Fibroblast of peridontal ligament (primary cell): ENCODE data around the gene BMPR1B.
A peak's percentile ranks its signal among the peaks of the same experiment; 100 is the strongest.
"Not testable (repeated sequence)": the region's sequence is repeated elsewhere in the genome, so short reads cannot be mapped to it uniquely, and the experiment has no call there.

Experiments
- DNase-seq: peaks from one replicate; pipeline ENCODE4 v3.0.0-alpha.2; 2010; ENCODE audit errors: extremely low read depth

Gene BMPR1B

DNA sequence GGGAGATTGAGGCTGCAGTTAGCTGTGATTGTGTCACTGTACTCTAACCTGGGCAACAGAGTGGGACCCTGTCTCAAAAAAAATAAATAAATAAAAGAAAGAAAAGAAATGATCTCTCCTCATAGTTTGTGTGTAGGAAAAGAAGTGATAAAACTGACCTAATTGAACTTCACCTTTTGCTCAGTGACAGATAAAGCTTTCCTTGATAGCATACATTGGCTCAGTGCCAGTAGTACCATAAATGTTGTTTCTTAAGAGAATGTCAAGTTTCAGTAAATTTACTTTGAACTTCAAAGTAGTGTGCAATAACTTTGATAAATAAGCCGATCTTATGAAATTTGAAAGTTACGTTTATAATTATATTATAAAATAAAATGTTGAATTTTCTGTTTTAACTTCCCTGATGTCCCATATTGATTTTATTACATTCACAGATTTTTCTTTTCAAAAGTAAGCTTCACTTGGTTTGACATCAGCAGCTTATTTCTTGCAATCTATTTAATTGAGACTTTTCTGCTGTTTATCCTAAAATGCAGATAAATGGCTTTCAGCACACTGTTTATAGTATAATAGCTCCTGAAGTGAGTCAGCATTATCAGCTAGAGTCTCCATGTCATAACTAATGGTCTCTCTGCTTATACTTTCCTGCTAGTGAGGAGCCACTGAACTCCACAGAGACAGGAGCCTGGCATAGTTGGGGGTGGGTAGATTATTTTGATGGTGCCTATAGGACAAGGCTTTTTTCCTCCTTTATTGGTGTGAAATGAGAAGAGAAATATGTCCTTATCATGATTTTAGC is 330.1 kb downstream of the BMPR1B start:
- peak; percentile 38 for DNase-seq

DNA sequence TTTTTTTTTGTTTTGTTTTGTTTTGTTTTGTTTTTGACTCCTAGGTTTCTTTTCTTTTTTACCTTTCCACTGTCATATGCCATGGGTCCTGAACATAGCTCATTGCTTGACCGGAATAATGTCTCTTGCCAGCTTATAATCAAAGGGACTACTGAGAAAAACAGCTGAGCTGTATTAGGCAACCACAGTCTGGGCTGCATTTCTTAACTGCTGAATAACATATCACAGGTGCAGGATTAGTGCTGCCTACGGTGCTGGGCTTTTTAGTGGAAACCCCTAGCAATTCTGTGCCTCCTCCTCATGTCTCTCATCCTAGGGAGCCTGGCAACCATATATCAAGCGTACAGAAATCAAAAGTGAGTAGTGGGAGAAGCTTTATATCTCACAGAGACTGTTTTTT is 333.5 kb downstream of the BMPR1B start:
- DNase-seq, result peak; percentile 47

DNA sequence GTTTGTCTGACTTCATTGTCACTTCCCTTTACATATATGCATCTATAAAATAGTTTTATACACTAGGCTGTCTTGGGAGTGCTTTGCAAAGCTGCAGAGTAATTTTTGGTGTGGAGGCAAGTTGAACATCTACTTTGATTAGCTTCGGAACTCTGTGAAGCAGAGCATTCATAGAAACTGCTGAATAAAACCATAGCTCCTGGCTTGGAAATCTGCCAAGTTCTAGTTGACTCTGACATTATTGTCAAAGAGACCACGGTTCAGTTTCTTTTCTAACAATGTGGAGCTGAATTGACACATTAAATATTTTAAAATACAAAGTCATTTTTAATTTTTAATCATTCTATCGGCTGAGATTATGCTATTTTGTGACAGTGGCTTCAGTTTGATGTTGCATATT is 335.0 kb downstream of the BMPR1B start:
- no peak for DNase-seq

DNA sequence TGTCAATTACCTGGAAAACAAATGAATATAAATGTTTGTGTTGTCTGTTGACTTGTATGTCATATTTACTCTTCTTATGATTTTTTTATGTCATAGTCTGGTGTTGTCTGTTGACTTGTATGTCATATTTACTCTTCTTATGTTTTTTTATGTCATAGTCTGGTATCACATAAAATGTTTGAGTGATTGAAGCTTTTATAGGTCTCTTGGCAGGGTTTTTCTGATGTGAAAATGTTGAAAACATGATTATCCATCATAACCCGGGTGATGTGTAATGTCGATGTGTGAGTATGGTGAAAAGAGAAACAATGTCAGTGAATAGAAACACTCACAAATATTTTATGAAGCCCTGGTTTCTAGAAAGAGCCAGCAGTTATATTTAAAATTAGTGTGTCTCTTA is 335.7 kb downstream of the BMPR1B start:
- DNase-seq, result no peak

DNA sequence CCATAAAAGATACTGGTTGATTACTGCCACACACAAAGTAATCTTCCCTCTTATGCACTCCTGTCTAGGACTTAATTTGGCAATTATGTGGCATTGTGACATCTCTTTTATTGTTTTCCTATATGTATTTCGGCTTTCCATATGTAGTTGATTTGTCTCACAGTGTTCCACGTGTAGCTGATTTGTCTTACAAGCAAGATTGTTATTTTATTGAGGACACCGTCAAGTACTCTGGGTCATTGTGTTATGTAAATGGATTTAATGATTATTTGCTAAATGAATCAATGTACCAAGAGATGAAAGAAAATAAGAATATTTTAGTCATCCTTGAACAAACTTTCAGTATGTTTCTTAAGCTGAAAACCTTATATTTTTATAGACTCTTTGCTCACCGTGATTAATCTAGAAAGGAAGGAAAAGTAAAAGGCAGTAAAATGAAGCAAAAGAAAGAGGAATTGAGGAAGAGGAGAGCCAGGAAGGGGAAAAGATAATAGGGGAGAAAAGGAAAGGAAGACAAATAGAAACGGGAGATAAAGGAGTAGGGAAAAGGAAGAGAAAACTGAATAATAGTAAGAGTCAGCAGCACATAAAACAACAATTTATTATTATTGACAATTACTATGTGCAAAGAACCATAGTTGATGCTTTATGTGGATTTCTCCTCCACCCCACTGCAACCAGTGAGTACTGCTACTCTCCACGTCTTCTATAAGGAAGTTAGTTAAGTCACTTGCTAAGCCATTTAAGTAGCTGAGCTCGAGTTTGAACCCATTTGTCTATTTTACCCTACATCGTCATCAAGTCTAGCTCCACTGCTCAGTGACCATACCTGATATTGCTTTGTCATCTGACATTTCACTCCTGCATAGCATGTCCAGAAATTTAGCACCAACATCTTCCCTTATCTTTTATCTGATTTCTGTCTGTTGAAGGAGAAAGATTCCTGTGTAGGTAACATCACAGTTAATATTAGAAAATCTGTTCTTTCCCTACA is 336.5 kb downstream of the BMPR1B start:
- DNase-seq, result no peak

DNA sequence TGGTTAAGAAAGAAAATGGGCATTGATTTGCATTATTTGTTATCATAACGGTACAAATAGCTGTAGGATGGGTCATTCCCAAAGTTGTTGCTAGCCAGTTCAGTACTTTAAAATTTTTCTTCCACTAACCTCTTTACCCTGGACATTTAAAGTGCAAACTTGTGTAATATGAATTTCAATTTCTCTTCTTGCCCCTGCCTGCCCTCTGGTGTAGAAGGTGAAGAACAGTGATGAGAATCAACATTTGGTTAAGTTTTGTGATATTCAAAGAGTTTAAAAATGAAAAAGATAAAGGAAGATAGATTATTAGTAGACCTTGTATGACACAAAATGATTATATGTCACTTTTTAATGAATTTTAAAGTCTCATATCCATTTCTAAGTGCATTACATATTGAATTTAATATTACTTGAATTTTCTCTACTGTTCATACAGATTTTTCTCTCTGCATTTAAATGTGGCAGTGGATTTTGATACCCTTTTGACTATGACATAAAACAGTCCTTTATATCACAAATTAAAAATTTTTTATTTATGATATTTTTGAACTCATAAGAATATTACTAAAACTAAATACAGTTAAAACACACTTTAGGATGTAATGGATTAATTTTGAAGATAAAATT is 337.7 kb downstream of the BMPR1B start:
- DNase-seq, result peak; percentile 80

DNA sequence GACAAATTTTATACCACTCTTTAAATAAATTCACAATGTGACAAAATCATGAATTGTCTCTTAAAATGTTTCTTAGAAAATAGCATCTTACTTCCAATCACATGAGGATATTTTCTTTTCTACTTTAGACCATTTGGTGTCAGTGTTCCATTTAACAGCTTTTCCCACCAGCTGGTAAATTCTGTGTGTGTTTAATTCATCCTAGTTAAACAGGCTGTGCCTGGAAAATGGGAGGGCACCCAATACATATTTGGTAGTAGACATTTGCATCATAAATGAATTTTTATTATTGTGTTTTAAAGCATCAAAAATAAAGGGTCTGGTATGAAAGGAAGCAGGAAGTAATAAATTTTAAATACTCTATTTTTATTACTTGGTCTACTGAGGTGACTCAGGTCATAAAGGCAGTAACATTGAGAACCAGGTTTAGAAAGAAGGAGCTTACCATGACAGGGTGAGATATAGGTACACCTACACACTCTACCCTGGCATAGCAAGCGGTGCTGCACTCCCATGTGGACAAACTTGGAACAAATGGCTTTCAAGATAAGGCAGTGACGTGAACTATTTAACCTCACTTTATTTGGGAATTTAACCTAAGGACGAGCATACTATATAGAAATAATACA is 344.5 kb downstream of the BMPR1B start:
- DNase-seq, result no peak

DNA sequence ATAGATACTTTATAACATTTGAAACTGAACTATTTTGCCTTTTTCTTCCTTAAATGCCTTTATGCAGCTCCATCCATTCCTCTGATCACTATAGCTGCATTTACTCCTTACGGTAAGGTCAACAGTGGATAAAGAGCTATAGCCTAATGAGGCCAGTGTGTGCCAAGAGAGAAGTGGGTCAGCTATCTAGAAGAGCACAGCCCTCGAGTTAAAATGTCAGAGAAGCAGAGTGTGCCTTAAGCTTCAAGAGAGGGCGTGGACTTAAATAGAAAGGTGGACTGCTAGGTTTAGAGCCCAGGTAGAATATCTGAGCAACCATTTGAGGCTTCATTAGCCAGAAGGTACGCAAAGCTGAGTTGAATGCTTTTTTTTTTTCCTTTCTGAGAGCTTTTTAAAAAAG is 347.4 kb downstream of the BMPR1B start:
- DNase-seq, result no peak

DNA sequence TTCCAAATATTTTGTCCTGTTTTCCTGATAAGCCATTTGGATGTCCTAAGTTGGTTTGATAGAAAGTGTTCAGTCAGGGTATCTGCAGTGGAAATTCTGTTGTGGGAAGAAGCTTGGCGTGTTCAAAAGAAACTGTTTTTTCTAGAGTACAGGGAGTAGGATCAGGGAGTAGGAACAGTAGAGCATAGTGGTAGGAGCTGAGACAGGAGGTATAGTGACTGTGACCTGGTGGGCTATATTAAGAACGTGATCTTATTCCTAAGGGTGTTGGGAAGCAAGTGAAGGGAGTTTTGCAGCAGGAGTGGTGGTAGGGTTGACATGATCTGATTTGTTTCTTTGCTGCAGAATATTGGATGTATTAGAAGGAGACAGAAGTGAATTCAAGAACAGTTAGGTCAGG is 348.2 kb downstream of the BMPR1B start:
- no peak for DNase-seq

DNA sequence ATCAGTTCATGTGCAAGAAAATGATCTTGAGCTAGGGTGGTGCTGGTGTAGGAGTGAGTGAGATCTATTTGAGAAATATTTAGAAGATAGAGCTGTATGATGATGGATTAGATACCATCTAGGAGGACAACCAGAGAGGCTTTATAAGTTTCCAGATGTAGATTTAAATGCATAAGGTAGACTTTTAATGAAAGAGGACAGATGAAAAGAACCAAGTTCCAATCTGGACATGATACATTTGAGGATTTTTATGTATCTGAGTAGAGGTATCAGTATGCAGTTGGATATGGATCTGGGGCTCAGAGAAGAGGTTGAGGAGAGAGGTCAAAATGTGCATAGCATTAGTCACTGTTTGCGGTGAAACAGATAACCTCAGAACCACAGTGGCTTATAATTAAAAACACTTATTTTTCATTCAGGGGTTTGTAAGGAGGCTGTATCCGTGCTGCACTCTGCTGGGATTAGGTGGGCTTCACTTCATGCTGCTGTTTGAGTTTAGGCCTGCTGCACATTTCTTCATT is 348.7 kb downstream of the BMPR1B start:
- DNase-seq, result peak; percentile 51

DNA sequence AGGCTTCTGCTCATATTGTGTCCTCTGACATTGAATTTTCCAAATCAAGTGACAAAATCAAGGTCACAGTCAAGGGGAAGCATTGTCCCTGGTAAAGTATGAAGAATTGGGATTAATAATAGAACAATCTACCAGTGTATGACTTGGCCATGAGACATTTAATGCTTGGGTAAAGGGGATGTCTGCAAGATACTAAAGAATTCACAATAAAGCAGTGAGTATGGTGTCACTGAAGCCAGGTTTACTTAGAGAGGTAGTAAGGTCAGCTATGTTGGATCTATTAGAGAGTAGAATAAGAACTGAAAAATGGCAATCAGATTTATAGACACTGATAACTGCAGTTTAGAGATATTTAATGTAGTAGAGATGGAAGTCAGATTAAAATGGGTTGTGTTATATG is 349.2 kb downstream of the BMPR1B start:
- DNase-seq, result no peak

DNA sequence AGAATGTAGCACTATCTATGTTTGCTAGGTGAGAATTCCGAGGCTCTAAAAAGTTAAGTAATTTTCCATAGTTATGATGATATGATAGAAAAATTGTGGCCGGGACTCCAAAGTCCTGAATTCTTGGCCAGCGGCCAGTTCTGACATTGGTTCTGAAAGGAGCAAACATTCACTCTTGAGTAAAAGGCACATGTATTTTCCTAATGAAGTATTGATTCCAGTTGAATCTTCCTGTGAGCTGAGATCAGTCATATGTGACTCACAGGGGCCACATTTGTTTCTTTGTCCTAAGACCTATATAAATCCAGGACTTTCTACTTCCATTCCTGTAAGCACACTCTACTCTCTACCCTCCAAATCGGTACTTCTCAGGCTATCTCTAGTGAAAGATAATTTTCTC is 349.9 kb downstream of the BMPR1B start:
- DNase-seq, result peak; percentile 53

DNA sequence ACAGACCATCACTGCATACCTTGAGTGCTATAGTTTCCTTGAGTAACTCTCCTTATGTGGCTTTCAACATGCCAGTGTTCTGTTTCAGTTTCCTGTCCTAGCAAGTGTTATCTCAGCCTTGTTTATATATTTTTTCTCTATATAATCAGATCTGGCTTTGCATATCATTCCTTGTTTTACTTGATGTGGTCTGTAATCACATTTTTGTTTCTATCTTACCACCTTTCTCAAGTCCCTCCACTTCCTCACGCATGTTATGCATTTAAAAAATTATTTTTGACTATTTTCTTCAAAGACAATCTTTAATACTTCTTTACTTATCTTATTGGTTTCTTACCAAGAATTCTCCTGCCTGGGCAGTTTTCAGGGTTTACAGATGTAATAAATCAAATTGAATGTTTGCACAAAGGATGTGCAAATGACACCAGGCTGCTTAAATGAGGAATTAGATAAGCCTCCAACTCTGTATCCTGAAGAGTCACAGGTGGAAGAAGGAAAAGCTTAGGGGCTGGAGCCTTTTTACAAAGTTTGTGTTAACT is 351.2 kb downstream of the BMPR1B start:
- DNase-seq, result no peak

DNA sequence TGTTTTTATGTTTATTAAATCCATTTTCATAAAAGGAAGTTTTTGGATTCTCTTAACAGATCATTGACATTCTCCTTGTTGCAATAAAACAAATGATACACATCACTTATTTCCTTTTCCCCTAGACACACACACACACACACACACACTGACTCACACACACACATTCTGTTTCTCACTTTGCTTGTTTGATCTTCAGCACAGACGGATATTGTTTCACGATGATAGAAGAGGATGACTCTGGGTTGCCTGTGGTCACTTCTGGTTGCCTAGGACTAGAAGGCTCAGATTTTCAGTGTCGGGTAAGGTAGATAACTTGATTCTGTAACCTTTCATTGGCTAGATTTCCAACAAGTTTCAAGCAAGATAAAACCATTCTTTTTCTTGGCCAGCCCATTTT is 356.8 kb downstream of the BMPR1B start:
- no peak for DNase-seq

DNA sequence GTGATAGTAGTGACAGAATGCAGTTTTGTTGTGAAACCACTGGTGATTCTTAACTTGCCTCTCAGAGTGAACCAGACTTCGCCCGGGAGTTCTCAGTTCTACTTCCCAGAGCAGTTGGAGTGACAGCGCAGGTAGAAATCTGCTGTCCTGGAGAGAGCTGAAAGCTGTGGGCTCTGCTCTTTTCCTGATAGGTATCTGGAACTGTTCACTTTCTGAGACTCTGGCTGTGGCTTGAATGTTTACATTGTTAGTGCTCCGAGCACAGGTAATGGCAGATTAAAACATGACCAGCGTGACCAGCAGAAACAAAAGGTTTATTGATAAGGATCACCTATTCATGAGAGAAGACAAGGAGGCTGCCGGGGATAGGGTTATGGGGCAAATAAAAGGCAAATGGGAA is 360.7 kb downstream of the BMPR1B start:
- no peak for DNase-seq

DNA sequence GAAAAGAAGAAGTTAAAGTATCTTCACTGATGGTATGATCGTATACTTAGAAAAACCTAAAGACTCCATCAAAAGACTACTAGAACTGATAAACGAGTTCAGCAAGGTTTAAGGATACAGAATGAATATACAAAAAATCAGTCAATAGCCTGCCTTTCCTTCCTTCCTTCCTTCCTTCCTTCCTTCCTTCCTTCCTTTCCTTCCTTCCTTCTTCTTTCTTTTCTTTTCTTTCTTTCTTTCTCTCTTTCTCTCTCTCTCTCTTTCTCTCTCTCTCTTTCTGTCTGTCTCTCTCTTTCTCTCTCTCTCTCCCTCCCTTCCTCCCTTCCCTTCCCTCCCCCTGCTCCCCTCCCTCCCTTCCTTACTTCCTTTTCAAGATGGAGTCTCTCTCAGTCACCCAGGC is 362.7 kb downstream of the BMPR1B start:
- no peak for DNase-seq

DNA sequence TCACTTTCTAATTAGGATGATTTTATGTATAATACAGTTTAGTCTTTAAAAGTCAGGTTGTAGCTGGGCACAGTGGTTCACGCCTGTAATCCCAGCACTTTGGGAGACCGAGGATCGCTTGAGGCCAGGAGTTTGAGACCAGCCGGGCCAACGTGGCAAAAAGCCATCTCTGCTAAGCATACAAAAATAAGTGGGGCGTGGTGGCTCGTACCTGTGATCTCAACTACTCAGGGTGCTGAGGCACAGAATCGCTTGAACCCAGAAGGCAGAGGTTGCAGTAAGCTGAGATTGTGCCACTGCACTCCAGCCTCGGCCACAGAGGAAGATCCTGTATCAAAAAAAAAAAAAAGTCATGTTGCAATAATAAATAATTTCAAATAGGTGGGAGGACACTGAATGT is 364.2 kb downstream of the BMPR1B start:
- no peak for DNase-seq

DNA sequence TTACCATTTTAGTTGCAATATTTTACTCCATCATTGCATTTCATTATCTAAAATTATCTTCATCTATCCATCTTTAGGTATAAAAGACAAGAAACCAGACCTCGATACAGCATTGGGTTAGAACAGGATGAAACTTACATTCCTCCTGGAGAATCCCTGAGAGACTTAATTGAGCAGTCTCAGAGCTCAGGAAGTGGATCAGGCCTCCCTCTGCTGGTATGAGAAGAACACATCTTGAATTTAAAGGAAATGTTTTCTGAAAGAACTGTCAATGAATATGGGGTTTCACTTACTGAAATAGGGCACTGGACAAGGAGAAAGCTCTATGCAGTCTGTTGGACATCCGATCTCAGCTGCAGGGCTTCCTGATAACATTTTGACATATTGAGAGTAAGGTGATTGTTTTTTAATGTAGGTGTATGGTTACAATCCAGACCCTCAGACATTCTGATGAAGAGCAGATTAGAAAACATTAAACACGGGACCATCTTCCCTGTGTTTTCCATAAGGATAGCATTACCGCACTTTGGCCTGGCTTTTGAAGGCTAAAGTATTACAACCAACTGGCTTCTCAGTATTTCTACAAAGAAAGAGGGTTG is 367.2 kb downstream of the BMPR1B start:
- DNase-seq, result peak; percentile 80

DNA sequence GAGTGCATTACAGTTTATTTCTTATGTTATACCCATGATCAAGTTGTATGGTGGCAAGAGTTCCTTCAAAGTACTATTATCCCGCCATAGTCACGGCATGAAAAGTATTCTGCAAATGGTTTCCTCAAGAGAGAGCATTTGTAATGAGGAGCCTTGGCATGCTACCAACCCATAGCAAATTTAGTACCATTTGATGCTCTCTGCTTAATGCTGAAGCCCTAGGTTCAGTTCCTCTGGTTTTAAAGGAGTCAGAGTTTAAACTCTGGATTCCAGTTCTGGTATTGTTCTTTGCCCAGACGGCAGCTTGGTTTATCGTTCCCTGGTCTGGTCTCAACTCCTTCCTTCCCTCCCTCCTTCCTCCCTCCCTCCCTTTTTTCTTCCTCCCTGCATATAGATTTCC is 371.3 kb downstream of the BMPR1B start:
- DNase-seq, result no peak

DNA sequence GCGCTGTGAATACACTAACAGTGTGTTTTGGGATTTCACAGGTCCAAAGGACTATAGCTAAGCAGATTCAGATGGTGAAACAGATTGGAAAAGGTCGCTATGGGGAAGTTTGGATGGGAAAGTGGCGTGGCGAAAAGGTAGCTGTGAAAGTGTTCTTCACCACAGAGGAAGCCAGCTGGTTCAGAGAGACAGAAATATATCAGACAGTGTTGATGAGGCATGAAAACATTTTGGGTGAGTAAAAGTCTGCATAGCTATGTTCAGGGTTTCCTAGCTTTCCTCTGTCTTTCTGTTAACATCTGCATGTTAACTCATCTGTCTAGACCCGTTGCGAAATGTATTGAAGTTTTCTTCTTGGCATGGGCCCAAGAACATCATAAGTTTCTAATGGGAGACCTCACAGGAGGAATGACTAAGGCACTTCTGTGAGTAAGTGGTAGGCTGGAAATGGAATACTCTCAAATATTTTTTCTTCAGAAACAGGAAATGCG is 372.1 kb downstream of the BMPR1B start:
- DNase-seq, result peak; percentile 100

DNA sequence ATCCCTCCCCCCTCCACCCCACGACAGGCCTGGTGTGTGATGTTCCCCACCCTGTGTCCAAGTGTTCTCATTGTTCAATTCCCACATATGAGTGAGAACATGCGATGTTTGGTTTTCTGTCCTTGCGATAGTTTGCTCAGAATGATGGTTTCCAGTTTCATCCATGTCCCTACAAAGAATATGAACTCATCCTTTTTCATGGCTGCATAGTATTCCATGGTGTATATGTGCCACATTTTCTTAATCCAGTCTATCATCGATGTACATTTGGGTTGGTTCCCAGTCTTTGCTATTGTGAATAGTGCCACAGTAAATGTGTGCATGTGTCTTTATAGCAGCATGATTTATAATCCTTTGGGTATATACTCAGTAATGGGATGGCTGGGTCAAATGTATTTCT is 376.3 kb downstream of the BMPR1B start:
- DNase-seq, result not testable (repeated sequence)
